ENCODE measurements around the gene LRRN4CL. TPM values are rescaled to one million over a fixed set of nuclear protein-coding genes. Genes with fewer than 3 reads are reported as not detected.
A peak's percentile ranks its signal among the peaks of the same experiment; 100 is the strongest.

Gene LRRN4CL
- total RNA-seq, 2 experiments from 2014 or later: 0.65 to 0.79 TPM

- Histone ChIP-seq H3K36me3 (ENCODE audit: insufficient read depth, low read length) (peaks cover 57% of the 10 kb centered on the region), H3K4me2 (ENCODE audit: low read length) (peak within 1 kb of the TSS; percentile 85), H3K9me3 (ENCODE audit: low read length) (no peaks in the 10 kb centered on the region), H3K27ac (ENCODE audit: low read depth, low read length, poor library complexity, severe bottlenecking) (peak within 1 kb of the TSS; percentile 73), H4K20me1 (ENCODE audit: insufficient read depth, low read length) (peaks cover 6% of the 10 kb centered on the region; the same call in 1 of the 2 replicates), H3K4me3 (ENCODE audit: low read depth, low read length, poor library complexity, severe bottlenecking) (peak within 1 kb of the TSS; percentile 81), H3K4me1 (ENCODE audit: insufficient read depth, low read length, poor library complexity, severe bottlenecking) (peaks cover 56% of the 10 kb centered on the region), H2AFZ (ENCODE audit: low read length) (peak within 1 kb of the TSS; percentile 67), H3K9me2 (ENCODE audit: insufficient read depth, low read length) (no peaks in the 10 kb centered on the region), H3K79me2 (ENCODE audit: insufficient read depth, low read depth, low read length) (peaks cover 51% of the 10 kb centered on the region; the same call in 1 of the 2 replicates)
- TSS peak; percentile 64 for BruUV-seq (replicated peaks)
- POLR2A ChIA-PET: interaction anchor here (0.5 to 2.5 kb wide), 13 partner anchors 9 to 202 kb away, joined by 3 to 13 read pairs (median 5); partner anchors contain the start of genes B3GAT3, BSCL2, GNG3 and HNRNPUL2
- no peak for TF ChIP-seq EZH2phosphoT487 (IDR thresholded peaks at IDR 0.05; ENCODE audit: borderline replicate concordance, low read depth, low read length)
- TF ChIP-seq CTCF (conservative IDR thresholded peaks at IDR 0.05; ENCODE audit: low read length): no peak
- intact Hi-C loops (cut with micrococcal nuclease; ENCODE audit: unreplicated experiment): loop anchor here (5.0 kb wide), 2 partner anchors 56 to 101 kb away; partner anchors contain the start of genes HNRNPUL2, TAF6L and TTC9C
- peak; percentile 86 for DNase-seq (ENCODE audit: low spot score)
- CTCF ChIA-PET (ENCODE audit: unreplicated experiment): interaction anchor here (0.6 kb wide), 1 partner anchor 247 kb away, joined by 3 read pairs; no protein-coding TSS in a partner anchor
These were observed 17.5 kb downstream of the LRRN4CL start, which contains the start of the genes LBHD1 and UQCC3 for GRCh38 chr11:62671608-62672389. LBHD1 (minus strand) TSS chr11:62672267; CDS start chr11:62670031, 2,236 bp downstream. UQCC3 (plus strand) TSS chr11:62671673; CDS start chr11:62671746, 73 bp downstream.

- H2AFZ ChIP-seq (ENCODE audit: low read length): peak overlapping the region; percentile 67
- H3K4me2 ChIP-seq (ENCODE audit: low read length): peak overlapping the region; percentile 85
- no peaks in the 10 kb centered on the region for H3K9me2 ChIP-seq (ENCODE audit: insufficient read depth, low read length)
- intact Hi-C loops (cut with micrococcal nuclease; ENCODE audit: unreplicated experiment): loop anchor here (5.0 kb wide), 2 partner anchors 56 to 101 kb away; partner anchors contain the start of genes HNRNPUL2, TAF6L and TTC9C
- no peak for DNase-seq (ENCODE audit: low spot score)
- H3K4me1 ChIP-seq (ENCODE audit: insufficient read depth, low read length, poor library complexity, severe bottlenecking): peaks cover 59% of the 10 kb centered on the region
- TF ChIP-seq CTCF (conservative IDR thresholded peaks at IDR 0.05; ENCODE audit: low read length) (no peak), EZH2phosphoT487 (IDR thresholded peaks at IDR 0.05; ENCODE audit: borderline replicate concordance, low read depth, low read length) (no peak)
- no peaks in the 10 kb centered on the region for H3K9me3 ChIP-seq (ENCODE audit: low read length)
- BruUV-seq (replicated peaks): no TSS peak
- H3K36me3 ChIP-seq (ENCODE audit: insufficient read depth, low read length): peaks cover 58% of the 10 kb centered on the region
- H3K4me3 ChIP-seq (ENCODE audit: low read depth, low read length, poor library complexity, severe bottlenecking): peak overlapping the region; percentile 81
- ChIA-PET POLR2A (interaction anchor here (0.9 to 2.5 kb wide), 11 partner anchors 8 to 184 kb away, joined by 3 to 13 read pairs (median 5); partner anchors contain the start of genes B3GAT3, BSCL2, GNG3 and MTA2), CTCF (ENCODE audit: unreplicated experiment) (interaction anchor here (0.6 kb wide), 1 partner anchor 246 kb away, joined by 3 read pairs; no protein-coding TSS in a partner anchor)
- peaks cover 6% of the 10 kb centered on the region; the same call in 1 of the 2 replicates for H4K20me1 ChIP-seq (ENCODE audit: insufficient read depth, low read length)
- peaks cover 57% of the 10 kb centered on the region; the same call in 1 of the 2 replicates for H3K79me2 ChIP-seq (ENCODE audit: insufficient read depth, low read depth, low read length)
- peak overlapping the region; percentile 73 for H3K27ac ChIP-seq (ENCODE audit: low read depth, low read length, poor library complexity, severe bottlenecking)
These were observed 18.1 kb downstream of the LRRN4CL start for GRCh38 chr11:62671236-62671607.

All from OCI-LY7 (cell line).